T47D (cell line): ENCODE data around the gene CSRP3.

ENCODE experiments used
- DNase-seq, 2 experiments: peaks; one replicate each; pipeline versions ENCODE4 v3.0.0 to v3.0.0-alpha.2; 2011 to 2012; ENCODE audit warnings: low read depth in 1 of 2, low spot score in 1 of 2
- JUND ChIP-seq: IDR thresholded peaks from 2 replicates; pipeline ENCODE4 v1.6.1; 2012; ENCODE audit warnings: low read depth
- in situ Hi-C: cut with HindIII; loops from 2 replicates; pipeline ENCODE4 v1.10.0; 2016; ENCODE audit warnings: low sequenced_read_pairs, low pct_unique_long_range_greater_than_20kb

The CSRP3 gene

GRCh38 chr11:19191530-19192169 lies 10.1 kb downstream of the CSRP3 start:
- in situ Hi-C loops: no loop called here
- no peak for DNase-seq
- no peak for TF ChIP-seq JUND

DNA sequence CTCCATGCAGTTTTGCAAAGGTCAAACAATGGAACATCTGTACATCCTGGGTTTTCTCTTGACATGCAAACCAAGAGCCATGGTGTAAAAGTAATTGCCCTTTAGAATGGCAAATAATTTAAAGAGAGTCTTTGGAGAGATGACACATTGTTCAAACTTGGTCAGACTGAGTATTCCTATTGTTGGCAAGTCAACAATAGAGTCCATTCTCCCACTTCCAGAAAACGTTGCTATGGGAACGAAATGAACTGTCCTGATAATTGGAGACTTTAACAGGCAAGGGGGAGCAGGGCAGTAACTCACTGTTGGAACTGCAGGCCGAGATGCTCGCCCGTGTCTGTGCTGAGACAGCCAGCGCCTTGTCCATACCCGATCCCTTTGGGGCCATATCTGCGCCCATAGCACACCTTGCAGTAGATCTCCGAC lies 13.9 kb downstream of the CSRP3 start:
- in situ Hi-C loops: no loop called here
- TF ChIP-seq JUND: no peak
- no peak for DNase-seq

DNA sequence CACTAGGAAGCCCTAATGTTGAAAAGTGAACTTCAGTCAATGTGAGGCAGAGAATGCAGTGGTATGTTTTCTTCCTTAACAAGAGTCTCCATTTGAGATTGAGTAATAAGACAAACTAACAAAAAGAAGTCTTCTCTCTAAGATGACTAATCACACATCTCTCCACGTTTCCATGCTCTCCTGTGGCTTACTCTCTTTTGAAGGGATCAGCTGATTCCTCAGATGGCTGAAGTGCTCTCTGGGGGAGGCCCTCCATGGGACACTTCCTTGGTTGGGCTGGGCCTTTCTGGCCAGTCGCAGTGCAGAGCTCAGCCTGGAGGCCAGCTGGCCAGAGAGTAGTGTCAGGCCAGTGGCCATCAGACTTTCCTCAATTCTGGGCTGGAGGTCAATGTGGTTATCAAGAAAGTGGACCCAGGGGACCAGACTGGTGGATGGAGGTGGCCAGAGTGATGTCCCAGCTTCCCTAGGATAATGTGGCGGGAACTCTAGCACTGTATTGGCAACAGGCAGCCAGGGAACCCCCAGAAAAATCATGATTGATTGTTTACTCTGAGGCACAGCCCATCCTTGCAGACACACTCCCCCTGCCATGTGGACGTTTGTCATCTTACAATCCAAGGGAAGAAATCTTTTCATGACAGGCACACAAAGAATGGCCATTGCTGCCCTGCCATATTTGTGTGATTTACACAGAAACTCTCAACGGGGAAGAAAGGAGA lies 14.5 kb downstream of the CSRP3 start:
- TF ChIP-seq JUND: no peak
- DNase-seq: no peak
- in situ Hi-C loops: no loop called here

DNA sequence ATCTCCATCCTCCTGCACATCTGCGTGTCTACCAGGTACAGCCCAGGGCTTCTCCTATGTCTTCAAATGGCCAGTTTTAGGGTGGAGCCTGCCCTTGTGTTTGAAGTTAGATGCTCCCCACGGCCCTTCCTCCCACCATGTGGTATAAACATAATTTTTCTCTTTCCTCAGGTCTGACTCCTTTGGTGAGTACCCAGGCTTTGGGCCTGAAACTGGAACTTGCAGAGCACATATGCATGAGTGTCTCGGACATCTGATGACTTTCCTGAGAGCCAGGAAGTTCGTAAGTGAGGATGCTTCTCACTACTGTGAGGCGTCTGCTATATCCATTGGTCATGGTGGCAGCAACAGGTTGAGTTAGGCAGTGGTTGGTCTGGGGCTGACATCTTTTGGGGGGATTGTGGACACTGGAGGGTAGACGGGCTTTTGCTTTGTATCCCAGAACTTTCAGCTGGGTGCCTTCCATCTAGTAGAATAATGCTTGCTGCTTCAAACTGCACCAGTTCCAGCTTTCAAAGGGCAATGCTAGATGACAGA lies 16.2 kb downstream of the CSRP3 start:
- DNase-seq: no peak
- no peak for TF ChIP-seq JUND
- in situ Hi-C loops: no loop called here

DNA sequence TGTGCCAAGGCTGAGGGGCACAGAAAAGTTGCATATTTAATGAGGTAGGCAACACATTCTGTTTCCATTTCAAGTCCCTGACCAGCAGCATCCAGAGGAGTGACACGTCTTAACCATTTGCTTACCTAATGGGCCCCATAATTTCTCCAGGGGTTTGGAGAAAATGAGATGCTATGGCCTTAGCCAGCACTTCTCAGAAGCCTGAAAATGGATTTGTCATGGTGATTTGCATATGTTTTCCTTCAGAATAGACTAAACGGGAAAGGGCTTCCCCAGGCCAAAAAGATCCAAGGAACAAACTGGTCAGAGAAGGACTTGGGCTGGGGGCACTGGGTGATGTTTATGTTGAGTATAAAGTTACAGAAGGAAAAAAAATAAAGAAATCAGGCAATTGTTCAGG lies 16.7 kb downstream of the CSRP3 start:
- no peak for DNase-seq
- in situ Hi-C loops: no loop called here
- no peak for TF ChIP-seq JUND

- no peak for TF ChIP-seq JUND
- DNase-seq: no peak
- in situ Hi-C loops: no loop called here
Measured at GRCh38 chr11:19183646-19184045, 18.1 kb downstream of the CSRP3 start.

GRCh38 chr11:19181531-19182261 lies 20.1 kb downstream of the CSRP3 start:
- in situ Hi-C loops: no loop called here
- no peak for DNase-seq
- no peak for TF ChIP-seq JUND

GRCh38 chr11:19176629-19177186 lies 25.1 kb downstream of the CSRP3 start:
- TF ChIP-seq JUND: no peak
- in situ Hi-C loops: no loop called here
- no peak for DNase-seq

GRCh38 chr11:19173964-19174638 lies 27.7 kb downstream of the CSRP3 start:
- TF ChIP-seq JUND: no peak
- in situ Hi-C loops: no loop called here

GRCh38 chr11:19173004-19173689 lies 28.6 kb downstream of the CSRP3 start:
- in situ Hi-C loops: no loop called here
- no peak for TF ChIP-seq JUND
- DNase-seq: no peak

More at GRCh38 chr11:19173964-19174638, 27.7 kb downstream of the CSRP3 start:
- DNase-seq: no peak

DNA sequence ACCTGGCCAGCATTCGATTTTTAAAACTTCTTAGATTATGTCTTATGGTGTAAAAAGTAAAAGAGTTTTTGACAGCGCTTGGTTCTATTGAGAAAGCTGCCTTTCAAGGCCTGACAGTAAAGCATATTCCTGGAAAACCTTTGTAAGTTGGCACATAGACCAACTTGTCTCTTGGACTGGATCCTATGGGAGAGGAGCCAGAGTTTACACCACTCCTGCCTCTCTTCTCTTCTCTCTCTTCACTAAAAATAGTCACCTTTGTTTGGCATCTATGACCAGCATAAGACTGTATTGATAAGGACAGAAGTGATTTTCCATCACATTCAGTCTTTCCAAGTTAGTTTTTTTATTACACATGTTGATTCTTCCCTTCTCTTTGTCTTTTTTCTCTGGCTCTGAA lies 33.7 kb downstream of the CSRP3 start:
- in situ Hi-C loops: no loop called here
- TF ChIP-seq JUND: no peak
- no peak for DNase-seq

GRCh38 chr11:19164881-19165280 lies 36.9 kb downstream of the CSRP3 start:
- no peak for TF ChIP-seq JUND
- in situ Hi-C loops: no loop called here
- DNase-seq: no peak
